Endothelial cell of umbilical vein (primary cell): ENCODE measurements around the gene CTLA4.
"Not testable (repeated sequence)": the region's sequence is repeated elsewhere in the genome, so short reads cannot be mapped to it uniquely, and the experiment has no call there.

Experiments used
- CTCF ChIP-seq, 2 donors: IDR thresholded peaks; 1 replicate in 1 of 2; 2 replicates in 1 of 2; pipeline ENCODE4 v1.5.1; 2011; ENCODE audit warnings: low read length in 2 of 2, mild to moderate bottlenecking in 2 of 2, moderate library complexity in 2 of 2, control low read depth in 1 of 2, inconsistent platforms in 1 of 2, low read depth in 1 of 2; ENCODE audit not compliant: insufficient read depth in 1 of 2; ENCODE audit errors: extremely low read depth in 1 of 2
- FOS ChIP-seq: IDR thresholded peaks from 2 replicates; pipeline ENCODE4 v1.6.1; 2011; ENCODE audit warnings: mild to moderate bottlenecking, low read length, moderate library complexity, borderline replicate concordance; ENCODE audit not compliant: insufficient read depth
- JUN ChIP-seq: IDR thresholded peaks from 2 replicates; pipeline ENCODE4 v1.6.1; 2011; ENCODE audit warnings: borderline replicate concordance, low read depth; ENCODE audit not compliant: insufficient read length, insufficient read depth

GRCh38 chr2:203881185-203881584 is 13.6 kb downstream of the CTLA4 start:
- TF ChIP-seq FOS; JUN; CTCF (IDR thresholded peaks at IDR 0.05; ENCODE audit: extremely low read depth in 1 of 2, insufficient read depth in 1 of 2, low read depth in 1 of 2, low read length in 2 of 2): not testable (repeated sequence)
